Left ventricle myocardium inferior (tissue), 1 donor: ENCODE results near the gene FBXO31. TPM values are rescaled to one million over a fixed set of nuclear protein-coding genes. Genes with fewer than 3 reads are reported as not detected.

Experiments used
- DNase-seq: peaks from one replicate; pipeline ENCODE4 v3.0.0-alpha.2; 2020
- H3K27ac ChIP-seq: fragments of 200-600 bp; replicated peaks from 2 replicates; pipeline ENCODE4 v1.8.0; 2021
- H3K27me3 ChIP-seq: fragments of 200-600 bp; 2 replicates; pipeline ENCODE4 v1.8.0; 2021; ENCODE audit warnings: low read depth
- H3K36me3 ChIP-seq: fragments of 200-600 bp; 2 replicates; pipeline ENCODE4 v1.8.0; 2021
- H3K4me1 ChIP-seq: fragments of 200-600 bp; 2 replicates; pipeline ENCODE4 v1.8.0; 2021
- H3K4me3 ChIP-seq: fragments of 200-600 bp; 2 replicates; pipeline ENCODE4 v1.8.0; 2021; ENCODE audit warnings: mild to moderate bottlenecking, moderate library complexity
- H3K9me3 ChIP-seq: fragments of 200-600 bp; replicated peaks from 2 replicates; pipeline ENCODE4 v1.8.0; 2021
- CTCF ChIP-seq: fragments of 200-600 bp; IDR thresholded peaks from 2 replicates; pipeline ENCODE4 v1.8.0; 2021; ENCODE audit warnings: antibody characterized with exemption, mild to moderate bottlenecking, borderline replicate concordance
- intact Hi-C: fragments of 100-400 bp; cut with micrococcal nuclease; formaldehyde crosslinking; loops from one replicate; pipeline ENCODE4 v1.11.0; 2022
- total RNA-seq: library from RNA; stranded (reverse); fragmentation: NEBNext Ultra II Directional; extraction: Animal tissue kit (Norgen Biotek cat#: 25700); gene quantifications from one replicate; pipeline ENCODE4 v1.2.1, GENCODE V29; 2021
- donor health status: DM: no; HTN: yes; CAD: no; lungs with severe emphysema.

The FBXO31 gene
- total RNA-seq, 1 donor from 2014 or later = 74.5 TPM

GRCh38 chr16:87350031-87350430 is 33.5 kb downstream of the FBXO31 start:
- no peak for TF ChIP-seq CTCF
- Histone ChIP-seq H3K27ac (no peak overlapping the region), H3K36me3 (peaks cover 31% of the 10 kb centered on the region), H3K9me3 (no peaks in the 10 kb centered on the region), H3K27me3 (no peaks in the 10 kb centered on the region), H3K4me3 (no peak overlapping the region), H3K4me1 (peaks cover 20% of the 10 kb centered on the region)
- DNase-seq = no peak
- intact Hi-C loops = no loop called here

- peaks cover 34% of the 10 kb centered on the region for H3K4me1 ChIP-seq
- intact Hi-C loops = no loop called here
- no peak overlapping the region for H3K4me3 ChIP-seq
- no peaks in the 10 kb centered on the region for H3K27me3 ChIP-seq
- peaks cover 37% of the 10 kb centered on the region for H3K36me3 ChIP-seq
- TF ChIP-seq CTCF = no peak
- H3K9me3 ChIP-seq = no peaks in the 10 kb centered on the region
- no peak for DNase-seq
- no peak overlapping the region for H3K27ac ChIP-seq
These were observed 34.9 kb downstream of the FBXO31 start for GRCh38 chr16:87348616-87349157.

- Histone ChIP-seq H3K9me3 (no peaks in the 10 kb centered on the region), H3K27ac (no peak overlapping the region), H3K4me3 (no peak overlapping the region), H3K36me3 (peaks cover 42% of the 10 kb centered on the region), H3K27me3 (no peaks in the 10 kb centered on the region), H3K4me1 (peaks cover 34% of the 10 kb centered on the region)
- no peak for DNase-seq
- intact Hi-C loops = no loop called here
- no peak for TF ChIP-seq CTCF
These were observed 35.5 kb downstream of the FBXO31 start for GRCh38 chr16:87347932-87348615.

- TF ChIP-seq CTCF = no peak
- intact Hi-C loops = no loop called here
- DNase-seq = no peak
- no peak overlapping the region for H3K27ac ChIP-seq
- H3K4me3 ChIP-seq = no peak overlapping the region
- no peaks in the 10 kb centered on the region for H3K27me3 ChIP-seq
- no peaks in the 10 kb centered on the region for H3K9me3 ChIP-seq
- H3K4me1 ChIP-seq = peaks cover 31% of the 10 kb centered on the region
- peaks cover 57% of the 10 kb centered on the region for H3K36me3 ChIP-seq
These were observed 37.0 kb downstream of the FBXO31 start for GRCh38 chr16:87346517-87347060.

- Histone ChIP-seq H3K4me3 (no peak overlapping the region), H3K4me1 (peaks cover 24% of the 10 kb centered on the region), H3K36me3 (peaks cover 64% of the 10 kb centered on the region), H3K27ac (peak overlapping the region; percentile 66), H3K27me3 (no peaks in the 10 kb centered on the region), H3K9me3 (no peaks in the 10 kb centered on the region)
- intact Hi-C loops = no loop called here
- no peak for DNase-seq
- no peak for TF ChIP-seq CTCF
These were observed 37.7 kb downstream of the FBXO31 start for GRCh38 chr16:87345726-87346424.
